ENCODE data around the gene GDPD2.

Gene GDPD2

GRCh38 chrX:70421618-70422017, 1.5 kb upstream of the GDPD2 start (continued):
- TF ChIP-seq ZFP69B (tag by site-specific recombination; IDR thresholded peaks at IDR 0.05) (no peak), ZNF214 (tag by site-specific recombination; IDR thresholded peaks at IDR 0.05; ENCODE audit: borderline replicate concordance) (no peak), KLF1 (tag by site-specific recombination; IDR thresholded peaks at IDR 0.05) (no peak)

DNA sequence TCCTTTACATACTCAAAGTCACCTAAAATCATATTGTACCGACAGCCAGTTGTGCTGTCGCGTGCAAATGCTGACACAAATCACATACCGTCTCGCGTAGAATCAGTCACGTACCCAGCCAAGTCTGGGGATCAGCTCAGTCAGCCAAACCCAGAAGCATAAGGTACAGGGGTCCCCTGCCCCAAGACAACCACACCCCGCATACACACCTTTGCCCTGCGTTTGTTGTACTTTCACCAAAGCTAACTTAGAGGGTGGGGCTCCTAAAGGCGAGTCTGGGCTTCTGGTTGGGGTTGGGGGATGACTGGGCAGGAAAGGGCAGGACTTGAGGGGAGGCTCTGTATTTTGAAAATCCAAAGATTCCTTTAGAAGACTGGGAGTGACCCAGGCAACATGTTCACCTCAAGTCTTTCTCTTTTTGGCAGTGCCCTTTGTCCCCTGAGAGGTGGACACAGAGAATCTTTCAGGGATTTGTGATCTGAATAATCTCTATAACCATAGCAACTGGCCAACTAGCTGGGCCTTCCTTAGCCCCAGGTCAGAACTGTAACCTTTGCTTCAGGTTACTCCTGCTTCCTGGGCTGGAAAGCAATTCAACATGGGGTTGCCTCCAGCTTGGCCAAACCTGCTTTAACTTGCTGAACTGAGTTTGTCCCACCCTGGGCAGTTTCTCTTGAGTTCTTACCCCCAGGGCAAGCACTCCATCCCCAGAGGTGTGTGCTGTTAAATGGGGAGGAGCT, 992 bp downstream of the GDPD2 start:
- Histone ChIP-seq H3K9me3 (ENCODE audit: control insufficient read depth, insufficient read depth, low read depth, low read length) (no peaks in the 10 kb centered on the region), H3K36me3 (ENCODE audit: control insufficient read depth in 2 of 2, insufficient read depth in 1 of 2, low read length in 2 of 2) (peaks cover 0 to 24% of the 10 kb centered on the region in 2 experiments; a peak in 1 of 3 replicates), H3K4me1 (ENCODE audit: control insufficient read depth, insufficient read depth, low read length) (no peaks in the 10 kb centered on the region), H3K27ac (ENCODE audit: extremely low read depth, low read depth, low read length) (no peak overlapping the region), H3K4me3 (ENCODE audit: low read depth, low read length) (no peak overlapping the region)
- ChIA-PET POLR2A (interaction anchor here (1.4 kb wide), 1 partner anchor 291 kb away, joined by 3 read pairs; the partner anchor contains the start of gene IGBP1), CTCF (interaction anchor here (1.2 to 2.5 kb wide), 4 partner anchors 9 to 130 kb away, joined by 3 to 11 read pairs (median 7); no protein-coding TSS in a partner anchor)
- TF ChIP-seq ZNF621 (tag by site-specific recombination; IDR thresholded peaks at IDR 0.05) (no peak), ZNF792 (tag by site-specific recombination; IDR thresholded peaks at IDR 0.05) (no peak), ZNF514 (tag by site-specific recombination; IDR thresholded peaks at IDR 0.05) (no peak)

DNA sequence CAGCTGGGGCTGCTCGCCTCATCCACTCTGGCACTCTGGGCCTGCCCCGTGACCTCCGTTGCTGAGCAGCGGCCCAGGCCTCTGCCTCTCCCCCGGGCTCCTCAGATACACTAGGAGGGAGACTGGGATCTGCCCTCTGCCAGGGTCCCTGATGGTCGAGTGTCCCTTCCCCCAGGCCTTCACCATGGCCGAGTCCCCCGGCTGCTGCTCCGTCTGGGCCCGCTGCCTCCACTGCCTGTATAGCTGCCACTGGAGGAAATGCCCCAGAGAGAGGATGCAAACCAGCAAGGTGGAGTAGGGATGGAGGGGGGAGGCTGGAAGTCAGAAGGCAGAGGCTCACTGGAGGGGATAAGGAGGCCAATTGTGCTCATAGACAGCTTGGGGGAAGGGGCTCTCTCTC, 1.7 kb downstream of the GDPD2 start:
- POLR2A ChIA-PET, result no interaction called here
- TF ChIP-seq ZNF248 (tag by site-specific recombination; IDR thresholded peaks at IDR 0.05) (no peak), ZNF146 (tag by site-specific recombination; IDR thresholded peaks at IDR 0.05) (no peak), ZNF626 (tag by site-specific recombination; IDR thresholded peaks at IDR 0.05) (no peak), BCL11A (tag by site-specific recombination; IDR thresholded peaks at IDR 0.05; ENCODE audit: low read depth) (no peak), GLI4 (tag by site-specific recombination; IDR thresholded peaks at IDR 0.05) (no peak), HOXA7 (CRISPR knock-in tag; IDR thresholded peaks at IDR 0.05; ENCODE audit: borderline replicate concordance) (no peak), ZNF157 (tag by site-specific recombination; IDR thresholded peaks at IDR 0.05) (no peak), TRIM28 (IDR thresholded peaks at IDR 0.05; ENCODE audit: borderline replicate concordance, low read length) (no peak), ZNF521 (tag by site-specific recombination; IDR thresholded peaks at IDR 0.05) (no peak), MEIS1 (CRISPR knock-in tag; IDR thresholded peaks at IDR 0.05; ENCODE audit: borderline replicate concordance) (no peak)
- TF ChIP-seq, protein P1, sequence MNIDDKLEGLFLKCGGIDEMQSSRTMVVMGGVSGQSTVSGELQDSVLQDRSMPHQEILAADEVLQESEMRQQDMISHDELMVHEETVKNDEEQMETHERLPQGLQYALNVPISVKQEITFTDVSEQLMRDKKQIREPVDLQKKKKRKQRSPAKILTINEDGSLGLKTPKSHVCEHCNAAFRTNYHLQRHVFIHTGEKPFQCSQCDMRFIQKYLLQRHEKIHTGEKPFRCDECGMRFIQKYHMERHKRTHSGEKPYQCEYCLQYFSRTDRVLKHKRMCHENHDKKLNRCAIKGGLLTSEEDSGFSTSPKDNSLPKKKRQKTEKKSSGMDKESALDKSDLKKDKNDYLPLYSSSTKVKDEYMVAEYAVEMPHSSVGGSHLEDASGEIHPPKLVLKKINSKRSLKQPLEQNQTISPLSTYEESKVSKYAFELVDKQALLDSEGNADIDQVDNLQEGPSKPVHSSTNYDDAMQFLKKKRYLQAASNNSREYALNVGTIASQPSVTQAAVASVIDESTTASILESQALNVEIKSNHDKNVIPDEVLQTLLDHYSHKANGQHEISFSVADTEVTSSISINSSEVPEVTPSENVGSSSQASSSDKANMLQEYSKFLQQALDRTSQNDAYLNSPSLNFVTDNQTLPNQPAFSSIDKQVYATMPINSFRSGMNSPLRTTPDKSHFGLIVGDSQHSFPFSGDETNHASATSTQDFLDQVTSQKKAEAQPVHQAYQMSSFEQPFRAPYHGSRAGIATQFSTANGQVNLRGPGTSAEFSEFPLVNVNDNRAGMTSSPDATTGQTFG (tag by site-specific recombination; IDR thresholded peaks at IDR 0.05; ENCODE audit: borderline replicate concordance), result no peak
- Histone ChIP-seq H3K36me3 (ENCODE audit: control insufficient read depth in 2 of 2, insufficient read depth in 1 of 2, low read length in 2 of 2) (peaks cover 0 to 17% of the 10 kb centered on the region in 2 experiments; a peak in 1 of 3 replicates), H3K27ac (ENCODE audit: extremely low read depth, low read depth, low read length) (no peak overlapping the region), H3K4me1 (ENCODE audit: control insufficient read depth, insufficient read depth, low read length) (no peaks in the 10 kb centered on the region), H3K4me3 (ENCODE audit: low read depth, low read length) (no peak overlapping the region), H3K9me3 (ENCODE audit: control insufficient read depth, insufficient read depth, low read depth, low read length) (no peaks in the 10 kb centered on the region)
- CTCF ChIA-PET, result interaction anchor here (2.2 to 2.5 kb wide), 2 partner anchors 9 to 11 kb away, joined by 8 to 11 read pairs; no protein-coding TSS in a partner anchor
